Left ventricle myocardium inferior (tissue), 1 donor: ENCODE data around the gene HOXB6. TPM values are rescaled to one million over a fixed set of nuclear protein-coding genes. Genes with fewer than 3 reads are reported as not detected.

Experiments
- DNase-seq: peaks from one replicate; pipeline ENCODE4 v3.0.0-alpha.2; 2020
- H3K27ac ChIP-seq: fragments of 200-600 bp; replicated peaks from 2 replicates; pipeline ENCODE4 v1.8.0; 2021
- H3K27me3 ChIP-seq: fragments of 200-600 bp; 2 replicates; pipeline ENCODE4 v1.8.0; 2021; ENCODE audit warnings: low read depth
- H3K36me3 ChIP-seq: fragments of 200-600 bp; 2 replicates; pipeline ENCODE4 v1.8.0; 2021
- H3K4me1 ChIP-seq: fragments of 200-600 bp; 2 replicates; pipeline ENCODE4 v1.8.0; 2021
- H3K4me3 ChIP-seq: fragments of 200-600 bp; 2 replicates; pipeline ENCODE4 v1.8.0; 2021; ENCODE audit warnings: mild to moderate bottlenecking, moderate library complexity
- H3K9me3 ChIP-seq: fragments of 200-600 bp; replicated peaks from 2 replicates; pipeline ENCODE4 v1.8.0; 2021
- intact Hi-C: fragments of 100-400 bp; cut with micrococcal nuclease; formaldehyde crosslinking; loops from one replicate; pipeline ENCODE4 v1.11.0; 2022
- total RNA-seq: library from RNA; stranded (reverse); fragmentation: NEBNext Ultra II Directional; extraction: Animal tissue kit (Norgen Biotek cat#: 25700); gene quantifications from one replicate; pipeline ENCODE4 v1.2.1, GENCODE V29; 2021
- TF ChIP-seq, protein P1 (sequence below): fragments of 200-600 bp; IDR thresholded peaks from 2 replicates; pipeline ENCODE4 v1.8.0; 2021; ENCODE audit warnings: antibody characterized with exemption, mild to moderate bottlenecking, borderline replicate concordance
- donor health status: DM: no; HTN: yes; CAD: no; lungs with severe emphysema.

Gene HOXB6
- total RNA-seq, 1 donor from 2014 or later: 0.66 TPM

- no peaks in the 10 kb centered on the region for H3K9me3 ChIP-seq
- no peak for DNase-seq
- no peak overlapping the region for H3K27ac ChIP-seq
- no peak overlapping the region for H3K4me3 ChIP-seq
- peaks cover 18% of the 10 kb centered on the region for H3K4me1 ChIP-seq
- peaks cover 100% of the 10 kb centered on the region for H3K27me3 ChIP-seq
- H3K36me3 ChIP-seq: no peaks in the 10 kb centered on the region
- TF ChIP-seq, protein P1, sequence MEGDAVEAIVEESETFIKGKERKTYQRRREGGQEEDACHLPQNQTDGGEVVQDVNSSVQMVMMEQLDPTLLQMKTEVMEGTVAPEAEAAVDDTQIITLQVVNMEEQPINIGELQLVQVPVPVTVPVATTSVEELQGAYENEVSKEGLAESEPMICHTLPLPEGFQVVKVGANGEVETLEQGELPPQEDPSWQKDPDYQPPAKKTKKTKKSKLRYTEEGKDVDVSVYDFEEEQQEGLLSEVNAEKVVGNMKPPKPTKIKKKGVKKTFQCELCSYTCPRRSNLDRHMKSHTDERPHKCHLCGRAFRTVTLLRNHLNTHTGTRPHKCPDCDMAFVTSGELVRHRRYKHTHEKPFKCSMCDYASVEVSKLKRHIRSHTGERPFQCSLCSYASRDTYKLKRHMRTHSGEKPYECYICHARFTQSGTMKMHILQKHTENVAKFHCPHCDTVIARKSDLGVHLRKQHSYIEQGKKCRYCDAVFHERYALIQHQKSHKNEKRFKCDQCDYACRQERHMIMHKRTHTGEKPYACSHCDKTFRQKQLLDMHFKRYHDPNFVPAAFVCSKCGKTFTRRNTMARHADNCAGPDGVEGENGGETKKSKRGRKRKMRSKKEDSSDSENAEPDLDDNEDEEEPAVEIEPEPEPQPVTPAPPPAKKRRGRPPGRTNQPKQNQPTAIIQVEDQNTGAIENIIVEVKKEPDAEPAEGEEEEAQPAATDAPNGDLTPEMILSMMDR: no peak
- intact Hi-C loops: no loop called here
Observed at GRCh38 chr17:48587276-48588073, 17.3 kb downstream of the HOXB6 start.

- Histone ChIP-seq H3K9me3 (no peaks in the 10 kb centered on the region), H3K4me1 (peaks cover 18% of the 10 kb centered on the region), H3K27ac (peak overlapping the region; percentile 82), H3K4me3 (peak overlapping the region; percentile 70), H3K27me3 (peaks cover 100% of the 10 kb centered on the region), H3K36me3 (no peaks in the 10 kb centered on the region)
- intact Hi-C loops: no loop called here
- TF ChIP-seq, protein P1: no peak
- DNase-seq: no peak
Observed at GRCh38 chr17:48586355-48587258, 18.2 kb downstream of the HOXB6 start.

DNA sequence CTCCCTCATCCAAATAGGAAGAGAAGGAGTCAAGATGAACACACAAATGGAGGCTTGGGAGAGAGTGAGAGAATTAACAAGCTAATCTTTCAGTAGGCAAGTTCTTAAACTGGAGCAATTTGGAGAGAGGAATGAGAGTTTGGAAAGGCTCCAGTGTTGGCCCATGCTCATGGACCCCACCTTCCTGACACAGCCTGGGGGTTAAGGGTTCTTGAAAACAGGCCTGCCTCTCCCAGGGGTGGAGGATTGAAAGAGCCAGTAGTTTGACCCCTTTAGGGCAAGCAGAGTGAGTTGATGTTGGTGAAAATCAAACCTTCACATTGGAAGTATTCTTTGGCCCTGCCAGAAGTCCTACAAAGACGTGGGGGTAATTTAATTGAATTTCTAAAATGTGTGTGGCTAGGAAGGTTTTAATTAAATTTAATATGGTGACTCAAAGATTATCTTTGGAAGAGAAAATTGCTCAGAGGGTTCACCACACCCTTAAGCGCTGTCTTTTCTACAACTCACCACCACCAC is 20.5 kb downstream of the HOXB6 start:
- no peak overlapping the region for H3K27ac ChIP-seq

GRCh38 chr17:48583708-48584222 is 21.0 kb downstream of the HOXB6 start:
- TF ChIP-seq, protein P1: no peak
- intact Hi-C loops: no loop called here
- no peak overlapping the region for H3K27ac ChIP-seq

More for the DNA sequence above, 20.5 kb downstream of the HOXB6 start:
- H3K27me3 ChIP-seq: peaks cover 100% of the 10 kb centered on the region
- intact Hi-C loops: no loop called here
- H3K36me3 ChIP-seq: no peaks in the 10 kb centered on the region
- TF ChIP-seq, protein P1: no peak
- H3K4me1 ChIP-seq: peaks cover 18% of the 10 kb centered on the region
- no peak for DNase-seq
- no peaks in the 10 kb centered on the region for H3K9me3 ChIP-seq
- H3K4me3 ChIP-seq: no peak overlapping the region

GRCh38 chr17:48582750-48583069 is 22.1 kb downstream of the HOXB6 start:
- H3K27me3 ChIP-seq: peaks cover 100% of the 10 kb centered on the region

More at GRCh38 chr17:48583708-48584222, 21.0 kb downstream of the HOXB6 start:
- no peak overlapping the region for H3K4me3 ChIP-seq
- no peaks in the 10 kb centered on the region for H3K9me3 ChIP-seq
- H3K36me3 ChIP-seq: no peaks in the 10 kb centered on the region
- DNase-seq: no peak
- peaks cover 100% of the 10 kb centered on the region for H3K27me3 ChIP-seq
- H3K4me1 ChIP-seq: peaks cover 21% of the 10 kb centered on the region

More at GRCh38 chr17:48582750-48583069, 22.1 kb downstream of the HOXB6 start:
- TF ChIP-seq, protein P1: no peak
- Histone ChIP-seq H3K4me3 (peak overlapping the region; percentile 58), H3K27ac (peak overlapping the region; percentile 67), H3K4me1 (peaks cover 26% of the 10 kb centered on the region), H3K36me3 (no peaks in the 10 kb centered on the region), H3K9me3 (no peaks in the 10 kb centered on the region)
- intact Hi-C loops: no loop called here
- no peak for DNase-seq
